NCI-H146 (cell line): ENCODE data around the gene ADAM19.

ENCODE experiments used
- DNase-seq: peaks from one replicate; lab custom pipeline; 2025; lab: John Stamatoyannopoulos, UW

Gene ADAM19, protein sequence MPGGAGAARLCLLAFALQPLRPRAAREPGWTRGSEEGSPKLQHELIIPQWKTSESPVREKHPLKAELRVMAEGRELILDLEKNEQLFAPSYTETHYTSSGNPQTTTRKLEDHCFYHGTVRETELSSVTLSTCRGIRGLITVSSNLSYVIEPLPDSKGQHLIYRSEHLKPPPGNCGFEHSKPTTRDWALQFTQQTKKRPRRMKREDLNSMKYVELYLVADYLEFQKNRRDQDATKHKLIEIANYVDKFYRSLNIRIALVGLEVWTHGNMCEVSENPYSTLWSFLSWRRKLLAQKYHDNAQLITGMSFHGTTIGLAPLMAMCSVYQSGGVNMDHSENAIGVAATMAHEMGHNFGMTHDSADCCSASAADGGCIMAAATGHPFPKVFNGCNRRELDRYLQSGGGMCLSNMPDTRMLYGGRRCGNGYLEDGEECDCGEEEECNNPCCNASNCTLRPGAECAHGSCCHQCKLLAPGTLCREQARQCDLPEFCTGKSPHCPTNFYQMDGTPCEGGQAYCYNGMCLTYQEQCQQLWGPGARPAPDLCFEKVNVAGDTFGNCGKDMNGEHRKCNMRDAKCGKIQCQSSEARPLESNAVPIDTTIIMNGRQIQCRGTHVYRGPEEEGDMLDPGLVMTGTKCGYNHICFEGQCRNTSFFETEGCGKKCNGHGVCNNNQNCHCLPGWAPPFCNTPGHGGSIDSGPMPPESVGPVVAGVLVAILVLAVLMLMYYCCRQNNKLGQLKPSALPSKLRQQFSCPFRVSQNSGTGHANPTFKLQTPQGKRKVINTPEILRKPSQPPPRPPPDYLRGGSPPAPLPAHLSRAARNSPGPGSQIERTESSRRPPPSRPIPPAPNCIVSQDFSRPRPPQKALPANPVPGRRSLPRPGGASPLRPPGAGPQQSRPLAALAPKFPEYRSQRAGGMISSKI

DNA sequence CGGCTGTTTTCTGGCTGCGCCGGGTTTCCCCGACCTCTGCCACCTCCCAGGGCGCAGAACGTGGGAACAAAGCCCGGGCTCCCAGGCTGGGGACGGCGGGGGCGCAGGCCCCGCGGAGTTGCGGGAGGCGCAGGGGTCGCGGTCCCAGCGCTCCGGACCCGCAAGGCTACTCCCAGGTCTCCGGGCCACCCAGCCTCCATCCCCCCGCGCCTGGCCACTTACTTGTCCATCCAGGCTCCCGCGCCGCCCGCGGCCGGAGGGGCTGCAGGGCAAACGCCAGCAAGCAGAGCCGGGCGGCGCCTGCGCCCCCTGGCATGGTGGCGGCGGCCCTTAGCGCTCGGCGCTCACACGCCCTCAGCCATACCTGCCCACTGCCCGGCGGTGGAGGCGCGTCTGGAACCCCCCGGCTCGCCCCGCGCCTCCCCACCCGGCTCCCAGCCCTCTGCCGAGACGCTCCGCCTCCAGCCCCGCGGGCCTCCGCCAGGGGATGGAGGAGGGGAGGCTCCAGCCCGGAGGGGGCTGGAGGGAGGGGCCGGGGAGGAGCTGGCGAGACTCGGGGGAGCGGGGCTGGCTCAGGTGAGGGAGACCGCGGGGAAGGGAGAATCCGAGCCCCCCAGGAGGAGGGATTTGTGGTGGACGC is at the start of gene ADAM19:
TSS of gene ADAM19 (minus strand) at position 395 of the 640 bp plus-strand sequence. CDS start at position 316, 79 bp downstream.
- peak; percentile 12 for DNase-seq

DNA sequence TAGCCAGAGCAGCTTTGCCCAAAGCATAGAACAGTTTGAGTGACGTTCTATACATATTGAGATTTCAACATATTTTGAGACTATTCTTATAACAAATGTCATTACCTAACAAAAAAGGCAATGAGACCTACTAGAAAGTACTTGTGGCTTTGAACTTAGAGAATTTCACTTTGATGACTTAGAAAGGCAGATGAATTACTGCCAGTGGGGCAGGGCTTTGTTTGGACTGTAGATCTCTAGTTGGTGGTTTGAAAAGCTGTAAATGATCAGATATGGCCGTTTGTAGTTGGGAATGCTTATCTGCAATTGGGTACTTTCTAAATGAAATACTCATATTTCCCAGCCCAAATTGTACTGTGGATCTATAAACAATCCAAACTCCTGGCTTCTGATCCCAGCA is 48.6 kb upstream of the ADAM19 start:
- no peak for DNase-seq

DNA sequence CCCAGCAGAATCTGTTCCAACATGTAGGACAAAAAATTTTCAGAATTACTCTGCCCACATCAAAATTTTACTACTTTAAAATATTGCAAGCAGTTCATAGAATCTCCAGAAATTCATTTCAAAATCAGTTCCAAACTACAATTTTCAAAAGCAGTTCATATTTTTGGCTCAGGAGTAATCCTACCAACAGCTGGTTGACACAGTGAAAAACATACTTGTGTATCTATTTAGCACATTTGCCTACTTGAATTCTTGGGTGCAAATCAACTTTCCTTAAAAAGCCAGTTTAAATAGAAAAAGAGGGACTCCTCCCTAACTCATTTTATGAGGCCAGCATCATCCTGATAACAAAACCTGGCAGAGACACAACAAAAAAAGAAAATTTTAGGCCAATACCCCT is 45.2 kb upstream of the ADAM19 start:
- DNase-seq = no peak

DNA sequence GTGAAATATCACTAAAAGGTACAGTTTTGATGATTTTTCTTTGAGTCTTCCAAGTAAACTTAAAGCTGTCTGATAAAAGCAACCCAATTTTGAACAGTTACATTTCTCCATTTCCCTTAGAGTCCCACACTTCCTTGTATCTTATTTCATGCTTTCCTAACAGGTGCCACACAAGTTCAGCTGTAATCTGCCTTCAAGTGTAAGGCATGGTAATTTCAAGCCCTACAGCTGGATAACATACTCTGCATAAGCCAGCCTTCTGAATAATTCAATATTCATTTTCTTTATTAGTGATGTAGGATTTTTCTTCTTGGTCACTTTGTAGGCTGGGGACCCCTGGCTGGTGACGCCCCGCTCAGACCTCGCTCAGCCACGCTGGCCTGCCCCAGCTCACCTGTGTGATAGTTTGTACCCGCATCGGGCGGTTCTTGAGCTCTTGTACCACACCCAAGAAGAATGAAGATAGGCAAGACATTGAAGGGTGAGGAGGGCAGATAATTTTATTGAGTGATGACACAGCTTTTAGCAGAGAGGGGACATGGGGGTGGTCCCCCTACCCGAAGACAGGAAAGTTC is 42.7 kb upstream of the ADAM19 start:
- DNase-seq = no peak

DNA sequence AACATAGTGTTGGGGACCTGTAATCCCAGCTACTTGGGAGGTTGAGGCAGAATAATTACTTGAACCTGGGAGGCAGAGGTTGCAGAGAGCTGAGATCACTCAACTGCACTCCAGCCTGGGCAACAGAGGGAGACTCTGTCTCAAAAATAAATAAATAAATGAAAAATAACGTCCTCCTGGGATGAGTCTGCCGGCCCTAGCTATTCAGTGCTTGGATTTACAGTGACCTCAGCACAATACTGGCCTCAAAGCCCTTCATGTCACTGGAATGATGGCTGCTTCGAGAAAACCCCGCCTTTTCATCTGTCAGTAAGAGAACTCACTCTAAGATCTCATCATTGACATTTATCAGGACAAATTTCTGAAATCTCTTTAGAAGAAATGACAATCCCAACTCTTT is 41.2 kb upstream of the ADAM19 start:
- DNase-seq = no peak

DNA sequence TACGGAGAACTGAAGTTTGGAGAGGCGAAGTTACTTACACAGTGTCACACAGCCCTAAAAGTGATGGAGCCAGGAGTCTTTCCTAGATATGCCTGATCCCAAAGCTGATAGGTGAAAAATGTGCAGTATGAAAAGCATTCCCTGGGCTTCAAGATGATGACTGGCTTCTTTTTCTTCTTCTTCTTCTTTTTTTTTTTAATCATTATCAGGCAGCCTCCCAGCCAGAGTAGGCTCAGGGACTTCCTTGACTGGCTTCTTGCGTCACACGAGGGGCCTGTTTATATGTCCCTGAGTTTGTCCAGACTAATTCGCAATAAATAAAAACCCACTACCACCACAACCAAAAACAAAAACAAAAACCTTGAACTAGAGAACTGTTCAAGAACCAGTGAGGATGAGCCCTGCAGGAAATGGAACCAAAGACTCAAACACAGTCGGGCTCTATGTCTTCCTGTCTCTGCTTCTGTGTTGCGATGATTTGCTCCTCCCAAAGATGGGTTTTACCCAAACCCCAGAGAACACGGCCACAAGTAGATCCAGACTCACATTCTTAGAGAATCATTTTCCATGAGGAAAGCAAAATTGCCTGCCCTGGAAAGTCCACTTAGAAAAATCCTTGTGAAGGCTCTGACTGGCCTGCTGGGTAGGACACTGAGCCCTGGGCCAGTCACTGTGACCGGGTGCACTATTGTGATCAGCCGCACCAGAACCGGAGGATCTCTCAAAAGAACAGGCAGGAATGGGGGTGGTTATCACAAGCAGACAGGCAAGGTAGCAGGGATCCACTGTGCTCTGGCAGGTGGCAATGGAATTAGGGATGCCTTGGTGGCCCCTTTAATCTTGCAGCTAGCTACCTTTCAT is 38.0 kb upstream of the ADAM19 start:
- no peak for DNase-seq

DNA sequence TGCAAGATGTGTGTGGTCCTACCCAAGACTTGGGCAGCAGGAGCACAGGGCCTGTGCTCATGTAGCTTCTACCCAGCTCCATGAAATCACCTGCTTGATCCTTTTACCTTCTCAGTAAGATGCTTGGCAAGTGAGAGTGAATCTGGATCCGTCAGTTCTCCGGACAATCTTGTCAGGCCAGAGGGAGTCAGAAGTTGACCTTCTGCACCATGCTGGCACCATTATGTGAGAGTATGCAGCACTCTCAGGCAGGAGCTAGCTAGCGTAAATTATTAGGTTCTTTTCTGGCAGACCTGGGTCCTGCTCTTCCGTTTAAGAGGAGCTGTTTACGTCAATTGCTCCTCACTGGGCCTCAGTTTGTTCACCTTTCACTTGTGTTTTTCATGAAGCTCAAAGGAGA is 37.0 kb upstream of the ADAM19 start:
- DNase-seq = no peak

DNA sequence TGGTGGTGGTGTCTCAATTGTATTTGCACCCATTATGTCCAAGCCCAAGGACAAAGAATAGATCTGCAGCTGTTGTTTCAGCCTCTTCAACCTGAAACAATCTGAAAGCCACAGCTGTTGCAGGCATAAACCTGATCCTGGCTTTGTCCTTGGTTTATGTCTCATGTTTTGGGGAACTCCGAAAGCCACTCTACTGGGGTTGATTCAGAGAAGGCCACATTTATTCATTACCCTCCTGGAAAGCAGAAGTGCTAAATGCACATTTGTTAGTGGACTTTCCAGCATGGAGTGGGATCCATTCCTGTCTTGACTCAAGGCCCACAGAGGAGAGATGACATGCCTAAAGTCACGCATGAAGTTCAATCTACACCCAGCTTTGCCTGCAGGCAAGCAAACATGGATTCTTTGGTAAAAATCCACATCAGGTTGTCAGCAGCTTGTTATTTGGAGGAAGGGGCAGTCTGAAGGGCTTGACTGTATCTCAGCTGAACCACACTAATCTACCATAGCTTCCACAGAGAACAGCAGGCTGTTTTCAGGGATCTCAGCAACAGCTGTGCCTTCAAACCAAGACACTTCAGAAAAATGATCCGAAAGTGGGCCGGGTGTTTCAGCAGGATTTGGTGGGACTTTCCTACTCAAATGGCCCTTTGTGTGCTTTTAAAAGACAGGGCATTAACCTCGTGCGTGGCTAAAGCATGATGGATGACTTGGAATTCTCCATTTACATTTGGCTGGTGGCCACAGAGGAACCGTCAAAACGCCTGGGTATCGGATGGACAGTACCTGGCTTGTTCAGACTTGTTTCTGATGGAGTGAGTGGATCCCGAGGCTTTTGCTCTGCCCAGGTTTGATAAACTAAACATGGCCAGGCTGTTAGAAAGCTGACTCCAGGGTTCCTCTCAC is 36.2 kb upstream of the ADAM19 start:
- DNase-seq = no peak

DNA sequence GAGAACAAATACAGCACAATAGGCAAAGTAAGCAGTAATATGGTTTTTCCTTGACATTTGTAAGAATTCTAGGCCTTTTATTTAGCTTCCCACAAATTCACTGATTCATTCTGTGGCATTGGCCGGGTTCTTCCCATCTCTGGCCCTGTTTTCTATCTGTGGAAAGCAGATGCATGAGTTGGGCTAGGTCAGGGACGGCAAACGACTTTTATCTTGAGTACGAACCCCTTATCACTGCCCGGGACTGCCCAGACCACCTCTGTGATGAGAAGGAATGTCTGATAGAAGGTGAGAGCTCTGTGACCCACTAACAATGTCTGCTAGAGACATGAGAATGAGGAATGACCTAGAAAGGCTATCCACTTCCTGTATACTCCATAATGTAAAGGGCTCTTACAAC is 35.4 kb upstream of the ADAM19 start:
- DNase-seq = no peak

DNA sequence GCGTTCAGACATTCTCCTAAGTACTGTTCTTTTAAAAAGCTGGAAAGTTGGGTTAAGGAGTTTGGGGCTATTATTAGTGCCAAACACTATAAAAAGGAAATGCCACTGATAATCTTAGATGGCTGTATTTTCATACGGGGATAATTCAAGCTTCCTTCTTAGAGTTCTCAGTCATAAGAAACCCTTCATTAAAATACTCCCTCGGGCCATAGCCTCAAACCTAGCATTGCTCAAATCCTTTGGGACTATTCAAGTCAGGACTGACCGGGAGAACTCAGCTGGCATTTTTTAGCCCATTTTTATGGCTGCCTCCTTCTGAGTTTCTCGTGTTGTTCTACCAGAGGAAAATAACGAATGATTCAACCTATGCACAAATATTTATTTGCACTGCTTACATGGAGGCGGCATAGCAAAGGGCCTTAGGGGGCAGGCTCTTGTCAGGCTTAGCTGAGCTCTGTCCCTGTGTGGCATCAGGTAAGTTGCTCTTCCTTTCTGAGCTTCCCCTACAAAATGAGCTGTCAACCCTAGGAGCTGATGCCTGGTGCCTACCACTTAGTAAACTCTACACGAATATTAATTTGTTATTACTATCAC is 33.5 kb upstream of the ADAM19 start:
- no peak for DNase-seq

DNA sequence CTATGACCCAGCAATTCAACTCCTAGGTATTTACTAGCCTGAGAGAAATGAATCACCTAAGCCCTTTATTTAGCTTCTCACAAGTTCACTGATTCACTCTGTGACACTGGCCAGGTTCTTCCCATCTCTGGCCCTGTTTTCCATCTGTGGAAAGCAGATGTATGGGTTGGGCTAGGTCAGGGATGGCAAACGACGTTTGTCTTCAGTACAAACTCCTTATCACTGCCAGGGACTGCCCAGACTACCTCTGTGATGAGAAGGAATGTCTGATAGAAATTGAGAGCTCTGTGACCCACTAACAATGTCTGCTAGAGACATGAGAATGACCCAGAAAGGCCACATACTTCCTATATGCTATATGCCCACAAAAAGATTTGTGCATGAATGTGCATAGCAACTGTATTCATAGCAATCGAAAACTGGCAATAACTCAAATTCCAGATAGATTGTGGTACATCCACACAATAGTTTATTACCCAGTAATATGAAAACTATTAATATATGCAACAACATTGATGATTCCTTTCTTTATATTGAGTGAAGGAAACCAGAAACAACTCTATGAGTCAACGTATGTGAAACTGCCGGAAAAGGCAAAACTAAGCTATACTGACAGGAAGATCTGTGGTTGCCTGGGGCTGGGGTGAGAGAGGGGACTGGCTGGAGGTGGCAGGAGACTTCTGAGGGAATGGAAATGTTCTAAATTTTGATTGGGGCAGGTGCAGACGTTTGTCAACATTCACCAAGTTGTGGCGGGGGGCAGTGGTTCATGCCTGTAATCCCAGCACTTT is 32.0 kb upstream of the ADAM19 start:
- no peak for DNase-seq

DNA sequence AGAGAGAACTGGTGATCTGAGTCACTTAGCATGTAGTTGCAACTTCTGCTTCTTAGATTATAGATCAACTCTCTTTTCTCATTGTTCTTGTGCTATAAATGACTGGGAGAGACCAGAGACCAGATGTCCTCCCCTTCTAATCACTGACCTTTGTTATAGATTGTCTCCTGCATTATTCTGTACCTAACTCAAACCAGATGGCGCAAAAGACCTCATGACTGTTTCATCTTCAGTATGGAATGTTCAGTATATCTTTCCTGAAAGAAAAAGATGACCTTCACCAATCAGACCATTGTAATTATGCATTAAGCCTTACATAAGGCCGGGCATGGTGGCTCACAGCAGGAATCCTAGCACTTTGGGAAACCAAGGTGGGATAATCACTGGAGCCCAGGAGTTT is 30.5 kb upstream of the ADAM19 start:
- no peak for DNase-seq

DNA sequence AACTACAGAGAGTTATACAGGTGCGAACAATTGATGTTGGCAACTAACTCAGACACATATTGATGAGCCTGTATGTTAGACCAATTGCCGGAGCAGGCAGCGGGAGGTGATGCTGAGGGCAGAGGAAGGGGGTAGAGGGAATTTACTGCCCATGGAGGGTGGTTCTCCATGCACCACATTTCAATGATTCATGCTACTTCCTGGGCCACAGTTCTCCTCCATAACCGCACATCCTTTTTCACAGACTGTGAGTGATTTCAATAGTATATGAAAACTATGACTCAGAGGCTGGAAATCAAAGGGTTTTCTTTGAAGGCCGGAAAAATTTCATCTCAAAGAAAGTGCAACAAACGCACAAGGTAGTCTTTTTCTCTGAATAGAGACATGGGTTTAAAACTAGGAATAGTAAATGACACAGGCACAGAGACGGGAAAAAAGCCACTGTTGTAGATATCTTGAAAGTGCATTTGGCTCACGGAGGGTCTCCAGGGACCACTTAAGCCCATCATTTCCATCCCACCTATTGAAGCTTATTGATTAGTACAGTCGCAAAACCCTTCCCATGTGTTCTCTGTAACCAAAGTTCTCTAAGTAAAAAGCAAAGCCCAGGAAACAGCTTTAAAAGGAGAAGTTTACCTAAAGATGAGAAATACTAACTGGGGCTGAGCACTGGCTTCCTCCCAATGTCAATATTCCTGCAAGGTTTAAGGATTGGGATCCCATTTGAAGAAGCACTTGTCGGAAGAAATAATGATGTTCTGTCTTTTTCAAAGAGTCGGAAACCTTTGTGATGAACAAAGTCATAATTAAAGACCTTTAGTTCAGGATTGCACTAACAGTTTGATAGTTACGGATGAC is 28.0 kb upstream of the ADAM19 start:
- DNase-seq = no peak

DNA sequence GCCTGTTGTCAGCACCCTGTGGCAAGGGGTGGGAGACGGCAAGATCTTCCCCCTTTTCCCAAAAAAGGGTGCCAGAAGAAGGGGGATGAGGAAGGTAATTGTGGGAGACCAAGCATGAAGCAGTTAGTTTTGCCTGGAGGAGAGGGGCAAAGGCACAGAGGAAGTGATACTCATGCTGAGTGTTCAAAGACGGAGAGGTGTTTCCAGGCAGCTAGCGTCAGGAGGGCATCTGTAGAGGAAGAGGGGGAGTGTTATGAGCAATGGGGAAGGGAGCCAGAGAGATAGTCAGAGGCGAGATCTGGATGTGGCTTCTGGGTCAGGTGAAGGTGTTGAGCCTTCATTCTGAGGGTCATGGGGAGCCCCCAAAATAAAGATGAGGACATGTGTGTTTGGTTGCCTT is 26.9 kb upstream of the ADAM19 start:
- no peak for DNase-seq

DNA sequence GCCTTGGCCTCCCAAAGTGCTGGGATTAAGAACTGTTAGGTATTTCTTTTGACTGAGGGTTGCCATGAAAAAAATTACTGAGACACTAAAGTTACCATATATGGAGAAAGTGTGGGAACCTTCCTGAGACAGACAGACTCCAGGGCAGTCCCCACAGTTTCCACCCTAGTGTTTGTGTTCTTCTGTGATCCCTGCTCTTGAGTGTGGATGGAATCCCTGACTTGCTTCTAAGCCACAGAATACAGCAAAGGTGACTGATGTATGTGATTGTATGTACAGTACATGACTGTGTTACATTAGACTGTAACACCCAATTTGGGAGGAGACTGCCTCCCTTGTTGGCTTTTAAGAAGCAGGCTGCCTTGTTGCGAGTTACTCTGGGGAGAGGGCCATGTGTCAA is 24.7 kb upstream of the ADAM19 start:
- DNase-seq = no peak

DNA sequence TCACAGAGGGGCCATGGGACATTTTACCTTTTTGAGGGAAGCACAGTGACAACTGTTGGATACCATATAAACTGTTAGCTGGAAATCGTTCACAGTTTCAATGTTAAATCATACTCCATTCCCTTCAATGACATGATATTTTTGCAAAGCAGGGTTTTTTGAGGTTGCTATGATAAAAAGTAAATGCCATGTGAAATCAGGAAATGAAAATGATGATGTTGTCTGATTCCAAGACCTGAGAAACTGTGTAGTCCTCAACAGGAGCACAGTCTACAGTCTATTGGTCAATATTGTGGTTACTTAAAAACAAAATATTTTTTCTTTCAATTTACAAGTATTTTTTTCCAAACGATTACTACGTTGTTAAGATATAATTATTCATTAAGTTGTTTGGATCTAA is 24.0 kb upstream of the ADAM19 start:
- no peak for DNase-seq

DNA sequence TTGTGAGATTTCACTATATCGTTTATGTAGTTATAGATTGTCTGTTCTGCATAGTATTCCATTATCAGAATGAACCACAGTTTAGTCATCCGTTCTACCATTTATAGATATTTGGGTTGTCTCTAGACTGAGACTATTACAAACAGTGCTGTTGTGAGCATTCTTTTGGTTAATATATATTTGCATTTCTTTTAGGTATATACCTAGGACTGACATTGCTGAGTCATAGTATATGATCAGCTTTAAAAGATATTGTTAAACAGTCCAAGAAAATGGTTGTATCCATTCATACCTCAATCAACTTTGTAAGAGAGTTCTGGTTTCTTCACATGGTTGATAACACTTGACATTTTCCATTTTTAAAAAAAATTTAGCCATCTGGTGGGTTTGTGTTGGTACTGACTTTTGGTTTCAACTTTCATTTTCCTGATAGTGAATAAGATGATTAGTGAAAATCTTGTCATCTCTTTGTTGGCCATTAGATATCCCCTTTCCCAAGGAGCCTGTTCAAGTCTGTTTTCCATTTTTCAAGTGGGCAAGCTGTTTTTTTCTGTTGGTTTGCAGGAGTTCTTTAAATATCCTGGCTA is 22.9 kb upstream of the ADAM19 start:
- no peak for DNase-seq

DNA sequence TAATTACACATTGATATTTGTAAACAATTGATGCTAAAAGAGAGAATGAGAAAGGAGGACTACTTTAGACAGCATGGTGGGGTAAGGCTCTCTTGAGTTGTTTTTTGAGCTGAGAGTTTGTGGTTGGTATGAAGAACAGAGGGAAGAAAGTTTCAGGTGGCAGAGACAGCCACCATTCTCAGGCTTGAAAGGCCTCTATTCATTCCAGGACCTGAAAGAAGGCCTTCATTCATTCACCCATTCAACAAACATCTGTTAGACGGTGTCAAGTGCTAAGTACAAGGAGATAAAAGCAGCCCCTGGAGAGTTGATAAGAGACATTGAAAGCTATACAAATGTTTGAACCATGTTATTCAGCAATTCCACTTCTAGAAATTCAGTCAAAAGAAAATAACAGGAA is 21.7 kb upstream of the ADAM19 start:
- no peak for DNase-seq
